Activated CD4-positive, alpha-beta T cell treated with anti-CD3 and anti-CD28 coated beads, Interleukin-2, amount 50 U/mL, for 16 hours (primary cell): ENCODE results near the gene COL26A1.
"Not testable (repeated sequence)": the region's sequence is repeated elsewhere in the genome, so short reads cannot be mapped to it uniquely, and the experiment has no call there.

ENCODE experiments used
- DNase-seq: peaks from one replicate; pipeline ENCODE4 v3.0.0-alpha.2; 2020

COL26A1 gene

DNA sequence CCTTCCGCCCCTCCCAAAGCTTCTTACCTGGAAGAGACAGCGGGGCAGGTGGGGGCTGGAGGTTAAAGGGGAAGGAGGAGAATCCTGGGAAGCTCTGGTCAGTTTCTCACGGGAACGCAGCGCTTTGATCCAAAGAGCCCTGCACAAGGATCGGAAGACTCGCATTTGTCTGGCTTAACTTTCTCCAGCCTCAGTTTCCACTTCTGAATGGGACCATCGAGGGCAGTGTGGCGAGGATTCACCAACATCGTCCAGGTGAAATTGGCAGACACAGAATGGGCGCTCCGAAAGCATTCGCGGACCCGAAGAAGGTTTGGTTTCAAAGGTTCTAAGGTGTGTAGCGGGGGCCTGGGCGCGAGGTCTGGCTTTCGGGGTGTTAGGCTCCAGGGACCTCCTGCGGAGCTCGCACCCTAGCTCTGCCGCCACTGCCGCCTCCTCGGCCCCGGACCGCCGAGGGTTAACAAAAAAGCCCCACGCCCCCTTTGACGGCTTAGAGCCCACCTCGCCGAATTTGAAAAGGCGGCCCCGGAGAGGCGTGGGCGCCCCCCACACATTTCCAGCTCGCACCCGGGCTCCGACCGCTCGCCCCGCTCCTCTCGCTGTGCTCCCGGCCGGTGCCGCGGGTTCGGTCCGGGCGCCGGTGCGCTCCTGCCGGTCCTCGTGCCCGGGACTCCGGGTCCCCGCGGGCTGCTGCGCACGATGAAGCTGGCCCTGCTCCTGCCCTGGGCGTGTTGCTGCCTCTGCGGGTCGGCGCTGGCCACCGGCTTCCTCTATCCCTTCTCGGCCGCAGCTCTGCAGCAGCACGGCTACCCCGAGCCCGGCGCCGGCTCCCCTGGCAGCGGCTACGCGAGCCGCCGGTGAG lies at the start of gene COL26A1:
COL26A1 (plus strand) TSS at position 542 of the 862 bp plus-strand sequence; CDS start at position 700, 158 bp downstream.
- no peak for DNase-seq

DNA sequence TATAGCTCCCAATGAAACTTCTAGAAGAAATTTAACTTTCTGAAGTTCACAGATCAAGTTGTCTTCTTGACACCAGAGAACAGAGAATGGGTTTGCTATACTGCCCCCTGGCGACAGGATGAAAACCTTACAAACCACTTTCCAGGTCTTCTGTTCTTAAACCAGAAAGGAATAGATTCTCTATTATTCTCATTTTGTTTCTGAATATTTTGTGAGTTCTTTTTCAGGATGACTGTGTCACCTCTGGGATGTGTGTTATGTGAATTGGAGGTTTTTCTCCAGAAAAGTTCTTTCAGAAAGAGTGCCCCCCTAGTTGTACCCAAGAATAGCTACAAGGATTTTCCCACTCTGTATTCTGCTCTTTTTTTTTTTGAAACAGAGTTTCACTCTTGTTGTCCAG lies 47.3 kb upstream of the COL26A1 start:
- peak; percentile 70 for DNase-seq

DNA sequence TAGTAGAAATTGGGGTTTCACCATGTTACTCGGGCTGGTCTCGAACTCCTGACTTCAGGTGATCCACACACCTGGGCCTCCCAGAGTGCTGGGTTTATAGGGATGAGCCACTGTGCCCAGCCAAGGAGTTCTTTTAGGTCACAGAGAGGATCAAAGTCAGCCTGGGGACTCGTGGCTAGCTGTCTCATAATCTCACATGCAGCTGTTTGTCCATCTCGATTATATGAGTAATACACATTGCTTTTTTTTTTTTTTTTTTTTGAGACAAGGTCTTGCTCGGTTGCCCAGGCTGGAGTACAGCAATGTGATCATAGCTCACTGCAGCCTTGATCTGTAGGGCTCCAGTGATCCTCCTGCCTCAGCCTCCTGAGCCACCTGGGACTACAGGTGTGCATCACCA lies 43.3 kb upstream of the COL26A1 start:
- DNase-seq: no peak

DNA sequence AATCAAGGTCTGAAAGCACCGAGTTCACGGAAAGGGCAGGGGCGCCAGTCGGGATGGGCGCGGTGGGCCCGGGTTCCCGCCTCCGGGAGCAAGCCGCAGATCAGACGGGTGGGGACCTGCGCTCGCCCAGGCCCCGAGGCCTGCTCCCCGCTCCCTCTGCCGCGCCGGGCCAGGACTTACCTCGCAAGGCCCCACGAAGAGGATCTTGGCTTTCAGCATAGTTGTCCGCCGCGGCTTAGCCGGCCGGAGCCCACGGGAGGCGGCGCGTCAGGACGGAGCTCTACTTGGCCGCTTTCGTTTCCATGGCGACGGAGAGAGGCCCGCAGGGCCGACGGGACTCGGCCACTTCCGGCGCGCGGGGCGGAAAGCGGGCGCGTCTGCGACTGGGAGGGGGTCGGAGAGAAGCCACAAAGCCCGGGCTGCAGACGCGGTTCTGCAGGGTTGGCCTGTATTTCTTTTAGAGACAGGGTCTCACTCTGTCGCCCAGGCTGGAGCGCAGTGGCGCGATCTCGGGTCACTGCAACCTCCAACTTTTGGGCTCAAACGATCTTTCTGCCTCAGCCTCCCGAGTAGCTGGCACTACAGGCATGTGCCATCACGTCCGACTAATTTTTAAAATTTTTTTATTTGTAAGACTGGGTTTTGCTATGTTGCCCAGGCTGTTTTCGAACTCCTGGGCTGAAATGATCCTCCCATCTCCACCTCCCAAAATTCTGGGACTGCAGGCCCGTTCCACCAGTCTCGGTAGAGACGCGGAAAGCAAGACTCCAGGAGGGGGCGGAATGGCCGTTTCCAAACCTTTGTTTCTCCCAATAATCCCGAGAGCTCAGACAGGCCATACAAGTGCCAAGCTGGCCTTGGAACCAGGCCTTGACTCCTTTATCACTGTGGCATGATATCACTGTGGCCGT lies 40.9 kb upstream of the COL26A1 start, which contains the start of gene IFT22:
IFT22 (minus strand) TSS at position 322 of the 911 bp plus-strand sequence; CDS start at position 219, 103 bp downstream.
- peak; percentile 92 for DNase-seq

DNA sequence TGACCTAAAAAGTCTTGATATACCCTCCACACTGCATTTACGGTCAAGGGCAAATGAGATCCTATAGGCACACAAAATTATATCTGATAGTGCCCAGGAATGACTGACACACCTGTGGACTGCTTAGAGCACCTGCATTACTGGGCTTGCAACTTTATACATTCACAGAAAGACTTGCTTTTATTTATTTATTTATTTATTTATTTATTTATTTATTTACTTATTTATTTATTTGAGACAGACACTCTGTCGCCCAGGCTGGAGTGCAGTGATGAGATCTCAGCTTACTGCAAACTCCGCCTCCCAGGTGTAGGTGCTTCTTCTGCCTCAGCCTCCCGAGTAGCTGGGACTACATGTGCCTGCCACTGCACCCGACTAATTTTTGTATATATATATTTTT lies 34.5 kb upstream of the COL26A1 start:
- DNase-seq: no peak

DNA sequence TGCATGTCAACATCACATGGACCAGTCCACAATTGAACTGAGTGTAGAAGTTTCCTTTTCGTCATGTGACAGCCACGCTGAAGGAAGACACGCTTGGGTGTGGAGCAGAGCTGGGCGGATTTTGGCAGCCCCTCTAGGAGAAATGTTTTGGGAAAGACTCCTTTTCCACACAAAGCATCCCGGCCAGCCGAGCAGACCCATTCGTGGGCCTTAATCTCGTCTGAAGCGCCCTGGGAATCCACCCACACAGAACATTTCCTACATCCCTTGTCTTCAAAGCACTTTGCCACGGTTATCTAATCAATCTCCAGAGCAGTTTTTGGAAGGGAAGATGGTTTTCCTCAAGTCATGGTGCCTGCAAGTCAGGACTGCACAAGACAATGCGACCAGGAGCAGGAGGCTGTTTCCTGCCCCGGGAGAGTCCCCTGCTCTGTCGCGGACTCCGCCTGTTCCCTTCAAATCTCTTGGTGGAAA lies 32.6 kb upstream of the COL26A1 start:
- no peak for DNase-seq

DNA sequence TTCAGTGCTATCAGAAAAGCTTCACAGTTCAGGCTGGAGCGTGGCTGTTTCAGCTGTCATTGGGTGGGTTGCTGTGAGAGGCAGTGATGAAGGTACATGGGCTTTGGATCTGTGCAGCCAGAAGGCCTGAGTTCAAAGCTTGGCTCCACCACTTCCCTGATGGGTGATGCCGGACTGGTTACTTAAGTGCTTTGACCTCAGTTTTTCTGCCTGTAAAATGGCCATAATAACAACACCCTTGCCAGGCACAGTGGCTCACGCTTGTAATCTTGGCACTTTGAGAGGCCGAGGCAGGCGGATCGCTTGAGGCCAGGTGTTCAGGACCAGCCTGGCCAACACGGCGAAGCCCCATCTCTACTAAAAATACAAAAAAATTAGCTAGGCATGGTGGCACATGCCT lies 30.6 kb upstream of the COL26A1 start:
- no peak for DNase-seq

DNA sequence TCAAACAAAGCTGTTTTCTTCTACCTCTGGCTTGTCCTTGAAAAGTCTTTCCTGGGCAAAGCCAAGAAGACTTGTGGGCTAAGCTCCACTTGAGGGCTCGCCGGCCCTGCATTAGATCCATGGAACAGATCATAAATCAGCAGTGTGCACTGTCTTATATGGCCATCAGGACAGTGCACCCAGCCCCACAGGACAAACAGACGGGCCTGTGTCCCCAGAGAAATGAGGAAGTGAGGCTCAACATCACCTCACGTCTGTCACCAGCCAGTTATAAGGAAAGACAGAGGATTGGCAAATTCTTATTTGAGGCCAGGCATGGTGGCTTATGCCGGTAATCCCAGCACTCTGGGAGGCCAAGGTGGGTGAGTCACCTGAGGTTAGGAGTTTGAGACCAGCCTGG lies 28.8 kb upstream of the COL26A1 start:
- no peak for DNase-seq

DNA sequence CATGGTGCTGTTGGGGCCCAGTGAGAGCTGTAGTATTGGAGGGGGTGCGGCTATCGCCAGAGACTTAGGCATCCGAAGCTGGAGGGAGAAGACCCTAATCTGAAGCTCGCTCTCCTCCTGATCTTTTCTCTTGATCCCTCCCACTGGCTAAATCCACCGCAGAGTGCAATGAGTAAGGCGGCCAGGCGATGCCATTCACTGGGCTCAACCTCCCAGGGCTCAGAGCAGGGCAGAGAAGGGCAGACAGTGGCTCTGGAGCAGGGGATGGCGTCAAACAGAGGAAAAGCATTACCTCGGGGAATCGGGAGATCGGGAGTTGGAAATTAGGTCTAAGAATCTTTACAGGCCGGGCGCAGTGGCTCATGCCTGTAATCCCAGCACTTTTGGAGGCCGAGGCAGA lies 22.3 kb upstream of the COL26A1 start:
- no peak for DNase-seq

DNA sequence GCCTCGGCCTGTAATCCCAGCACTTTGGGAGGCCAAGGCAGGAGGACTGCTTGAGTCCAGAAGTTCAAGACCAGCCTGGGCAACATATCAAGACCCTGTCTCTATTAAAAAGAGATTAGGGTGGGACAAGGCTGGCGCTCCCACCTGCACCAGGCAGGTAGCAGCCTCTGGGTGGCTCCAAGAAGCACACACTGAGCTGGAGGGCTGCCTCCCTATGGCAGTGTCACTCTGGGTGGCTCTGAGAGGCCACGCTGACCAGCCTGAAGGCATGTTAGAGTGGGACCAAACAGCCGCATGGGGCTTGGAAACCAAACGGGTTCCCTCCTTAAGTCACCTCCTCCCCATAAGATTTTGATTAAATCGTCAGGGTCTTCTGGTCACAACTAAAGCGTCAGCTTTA lies 19.8 kb upstream of the COL26A1 start:
- no peak for DNase-seq

DNA sequence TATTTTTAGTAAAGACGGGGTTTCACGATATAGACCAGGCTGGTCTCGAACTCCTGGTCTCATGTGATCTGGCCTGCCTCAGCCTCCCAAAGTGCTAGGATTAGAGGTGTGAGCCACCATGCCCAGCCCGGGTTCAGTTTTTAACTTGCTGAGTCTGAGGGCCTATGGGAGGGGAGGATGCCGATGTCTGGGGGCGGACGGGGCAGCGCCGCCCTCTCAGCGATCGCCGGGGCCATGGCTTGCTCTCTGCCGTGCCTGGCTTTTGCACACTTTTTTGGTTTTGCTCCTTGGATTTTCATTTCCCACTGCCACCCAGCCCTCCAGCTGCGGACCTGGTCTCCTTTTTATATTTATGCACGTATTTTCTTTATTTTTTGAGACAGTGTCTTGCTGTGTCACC lies 15.2 kb upstream of the COL26A1 start:
- no peak for DNase-seq

DNA sequence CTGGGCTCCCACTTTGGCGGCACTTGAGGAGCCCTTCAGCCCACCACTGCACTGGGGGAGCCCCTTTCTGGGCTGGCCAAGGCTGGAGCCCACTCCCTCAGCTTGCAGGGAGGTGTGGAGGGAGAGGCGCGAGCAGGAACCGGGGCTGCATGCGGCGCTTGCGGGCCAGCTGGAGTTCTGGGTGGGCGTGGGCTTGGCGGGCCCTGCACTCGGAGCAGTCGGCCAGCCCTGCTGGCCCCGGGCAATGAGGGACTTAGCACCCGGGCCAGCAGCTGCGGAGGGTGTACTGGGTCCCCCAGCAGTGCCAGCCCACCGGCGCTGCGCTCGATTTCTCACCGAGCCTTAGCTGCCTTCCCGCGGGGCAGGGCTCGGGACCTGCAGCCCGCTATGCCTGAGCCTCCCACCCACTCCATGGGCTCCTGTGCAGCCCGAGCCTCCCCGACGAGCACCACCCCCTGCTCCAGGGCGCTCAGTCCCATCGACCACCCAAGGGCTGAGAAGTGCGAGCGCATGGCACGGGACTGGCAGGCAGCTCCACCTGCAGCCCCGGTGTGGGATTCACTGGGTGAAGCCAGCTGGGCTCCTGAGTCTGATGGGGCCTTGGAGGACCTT lies 14.1 kb upstream of the COL26A1 start:
- DNase-seq: not testable (repeated sequence)

DNA sequence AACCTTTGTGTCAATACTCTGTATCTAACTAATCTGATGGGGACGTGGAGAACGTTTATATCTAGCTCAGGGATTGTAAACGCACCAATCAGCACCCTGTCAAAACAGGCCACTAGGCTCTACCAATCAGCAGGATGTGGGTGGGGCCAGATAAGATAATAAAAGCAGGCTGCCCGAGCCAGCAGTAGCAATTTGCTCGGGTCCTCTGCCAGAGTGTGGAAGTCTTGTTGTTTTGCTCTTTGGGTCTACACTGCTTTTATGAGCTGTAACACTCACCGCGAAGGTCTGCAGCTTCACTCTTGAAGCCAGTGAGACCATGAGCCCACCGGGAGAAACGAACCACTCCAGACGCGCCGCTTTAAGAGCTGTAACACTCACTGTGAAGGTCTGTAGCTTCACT lies 13.4 kb upstream of the COL26A1 start:
- not testable (repeated sequence) for DNase-seq

DNA sequence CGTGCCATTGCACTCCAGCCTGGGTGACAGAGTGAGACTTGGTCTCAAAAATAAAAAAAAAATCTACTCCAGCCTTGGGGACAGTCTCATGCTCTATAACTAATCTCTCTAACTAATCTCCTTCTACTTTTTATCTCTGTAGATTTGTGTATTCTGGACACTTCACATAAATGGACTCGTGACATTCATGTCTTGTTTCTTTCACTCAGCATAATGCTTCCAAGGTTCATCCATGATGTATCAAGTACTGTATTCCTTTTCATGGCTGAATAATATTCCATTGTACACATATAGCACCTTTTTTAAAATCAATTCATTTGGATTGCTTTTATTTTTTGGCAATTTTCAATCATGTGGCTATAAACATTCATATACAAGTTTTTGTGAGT lies 9.8 kb upstream of the COL26A1 start:
- no peak for DNase-seq

DNA sequence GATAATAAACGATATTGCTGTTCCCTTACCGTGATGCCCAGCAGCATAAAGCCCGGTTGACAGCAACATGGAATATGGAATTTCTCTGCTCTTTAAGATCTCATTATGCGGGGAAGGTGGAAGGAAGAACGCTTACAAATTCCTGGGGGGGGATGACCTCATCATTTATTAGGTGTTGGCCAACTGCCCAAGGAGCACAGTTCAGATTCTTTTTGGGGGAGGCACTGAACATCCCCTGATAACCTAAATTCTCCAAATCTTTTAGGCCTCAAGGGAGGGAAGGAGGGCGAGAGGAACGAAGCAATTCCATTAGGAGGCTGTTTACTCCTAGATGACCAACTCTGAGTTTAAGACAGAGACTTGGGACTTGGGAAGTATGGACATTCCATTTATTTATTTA lies 5.2 kb upstream of the COL26A1 start:
- no peak for DNase-seq

DNA sequence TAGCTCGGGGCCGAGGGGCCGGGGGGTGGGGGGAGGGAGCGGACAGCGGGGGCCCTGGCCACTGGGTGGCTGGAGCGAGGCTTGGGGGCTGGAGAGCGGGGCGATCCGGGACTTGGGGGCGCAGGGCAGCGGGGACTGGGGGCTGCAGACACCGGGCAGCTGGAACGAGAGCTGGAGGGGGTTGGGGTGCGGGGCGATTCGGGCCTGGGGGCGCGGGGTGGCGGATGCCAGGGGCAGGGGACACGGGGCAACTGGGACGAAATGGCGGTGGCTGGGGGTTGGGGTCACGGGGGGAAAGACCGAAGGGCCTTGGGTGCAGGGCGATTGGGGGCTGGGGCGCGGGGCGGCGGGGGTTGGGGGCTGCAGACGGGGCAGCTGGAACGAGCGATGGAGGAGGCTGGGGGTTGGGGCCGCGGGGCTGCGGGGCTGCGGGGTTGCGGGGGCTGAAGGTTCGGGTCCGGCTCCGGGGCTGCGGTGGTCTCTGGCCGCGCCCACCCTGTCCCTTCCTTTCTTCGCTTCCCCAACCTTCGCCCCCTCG lies 590 bp downstream of the COL26A1 start:
- DNase-seq: no peak

DNA sequence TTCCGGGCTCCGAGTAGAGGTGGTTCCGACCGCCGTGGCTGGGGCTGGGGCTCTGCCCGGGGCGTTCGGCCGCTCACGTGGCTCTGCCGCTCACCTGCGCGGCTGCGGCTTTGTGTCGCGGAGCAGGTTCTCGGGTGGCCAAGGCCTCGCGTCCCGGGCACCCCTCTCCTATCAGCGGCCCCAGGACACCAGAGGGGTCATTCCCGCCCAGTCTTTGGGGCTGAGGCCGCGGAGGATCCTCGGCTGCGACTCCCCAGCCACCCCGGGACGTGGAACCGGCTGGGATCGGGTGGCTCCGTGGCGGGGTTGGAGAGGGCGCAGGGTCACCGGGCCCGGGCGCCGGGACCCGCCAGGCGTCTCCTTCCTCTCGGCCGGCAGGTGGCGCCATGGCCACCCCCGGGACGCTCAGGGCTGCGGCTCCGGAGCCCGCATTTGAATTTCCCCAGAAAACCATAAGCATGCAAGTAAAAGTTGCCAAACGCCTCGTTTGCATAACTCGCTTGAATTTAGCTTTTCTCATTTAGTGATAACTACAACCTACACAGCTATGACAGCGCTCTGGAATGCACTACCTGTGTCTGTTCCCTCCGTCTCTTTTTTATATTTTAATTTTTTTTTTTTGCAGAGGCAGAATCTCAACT lies 1.2 kb downstream of the COL26A1 start:
- peak; percentile 63 for DNase-seq

DNA sequence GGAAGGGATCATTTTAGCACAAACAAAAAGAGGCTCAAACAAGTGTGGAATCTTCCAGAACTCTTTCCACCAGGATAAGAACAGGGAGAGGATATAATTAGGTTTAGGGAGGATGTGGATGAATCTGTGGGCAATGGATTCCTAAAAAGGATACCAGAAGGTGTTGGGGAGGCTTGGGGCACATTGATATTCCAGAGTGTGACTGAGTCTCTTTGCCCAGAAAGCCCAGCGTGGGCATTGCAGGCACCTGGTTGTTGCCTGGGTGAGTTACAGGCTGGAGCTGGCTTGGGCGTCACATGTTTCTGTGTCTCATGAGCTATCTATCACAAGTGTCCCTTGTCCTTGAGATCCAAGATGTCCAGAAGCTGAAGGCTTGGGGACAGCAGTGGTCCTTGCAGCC lies 3.3 kb downstream of the COL26A1 start:
- no peak for DNase-seq

DNA sequence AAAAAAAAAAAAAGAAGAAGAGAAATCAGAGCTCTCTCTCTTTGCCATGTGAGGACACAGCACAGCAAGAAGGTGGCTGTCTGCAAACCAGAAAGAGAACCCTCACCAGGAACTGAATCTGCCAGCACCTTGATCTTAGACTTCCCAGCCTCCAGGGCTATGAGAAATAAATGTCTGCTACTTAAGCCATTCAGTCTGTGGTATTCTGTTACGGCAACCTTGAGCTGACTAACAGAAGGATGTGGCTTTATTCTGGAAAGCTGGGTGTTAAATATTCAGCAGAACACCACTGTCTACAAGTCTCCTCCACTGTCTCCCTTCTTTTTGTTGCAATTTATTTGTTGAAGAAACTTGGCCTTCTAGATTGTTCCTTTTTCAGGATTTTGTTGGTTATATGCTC lies 5.0 kb downstream of the COL26A1 start:
- DNase-seq: no peak

DNA sequence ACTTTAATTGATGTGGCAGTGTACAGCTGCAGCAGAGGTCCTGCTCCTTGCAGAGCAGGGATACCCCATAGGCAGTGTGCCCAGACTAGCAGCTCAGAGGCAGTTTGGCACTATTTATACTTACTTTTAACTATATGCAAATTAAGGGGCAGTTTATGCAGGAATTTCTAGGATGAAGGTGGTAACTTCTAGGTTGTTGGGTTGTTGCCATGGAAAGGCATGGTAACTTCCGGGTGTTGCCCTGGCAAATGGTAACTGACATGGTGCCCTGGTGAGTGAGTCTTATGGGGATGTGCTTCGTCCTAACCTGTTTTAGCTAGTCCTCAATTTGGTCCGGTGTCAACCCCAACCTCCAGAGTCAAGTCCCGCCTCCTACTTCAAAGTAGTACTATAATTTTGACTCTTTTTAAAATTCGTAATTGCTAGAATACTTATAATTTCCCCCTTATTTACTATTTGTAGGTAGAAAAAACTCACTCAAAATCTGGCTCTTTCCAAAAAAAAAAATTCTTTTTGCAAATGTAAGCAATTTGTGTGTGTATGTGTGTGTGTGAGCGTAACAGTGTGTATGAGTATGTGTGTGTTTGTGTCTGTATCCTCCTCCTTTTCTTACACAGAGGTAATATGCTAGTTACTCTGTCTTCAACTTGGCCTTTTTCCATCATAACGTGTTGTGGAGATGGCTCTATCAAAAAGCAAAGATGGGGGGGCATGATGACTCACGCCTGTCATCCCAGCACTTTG lies 5.9 kb downstream of the COL26A1 start:
- DNase-seq: no peak

DNA sequence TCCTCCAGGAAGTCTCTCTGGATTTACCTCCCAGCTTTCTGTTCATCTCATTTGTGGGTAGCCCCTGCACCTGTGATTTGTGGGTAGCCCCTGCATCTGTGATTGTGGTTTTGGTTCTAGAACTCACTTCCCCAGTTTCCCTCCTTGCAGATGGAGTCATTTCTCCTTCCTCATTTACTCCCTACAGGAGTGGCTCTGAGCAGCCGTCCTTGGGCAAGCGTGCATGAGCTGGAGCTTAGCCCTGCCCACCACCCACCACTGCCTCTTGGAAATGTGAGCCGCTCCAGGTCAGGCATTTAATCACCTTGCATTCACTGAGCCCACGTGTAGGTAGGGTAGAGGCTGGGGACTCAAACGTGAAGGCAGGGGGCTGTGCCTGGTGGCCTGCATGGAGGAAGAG lies 8.2 kb downstream of the COL26A1 start:
- DNase-seq: no peak
